Lower lobe of right lung (tissue), 2 donors: ENCODE measurements around the gene WBP2. TPM values are rescaled to one million over a fixed set of nuclear protein-coding genes. Genes with fewer than 3 reads are reported as not detected.
A peak's percentile ranks its signal among the peaks of the same experiment; 100 is the strongest.
"Not testable (repeated sequence)": the region's sequence is repeated elsewhere in the genome, so short reads cannot be mapped to it uniquely, and the experiment has no call there.

Experiments used
- ATAC-seq, 2 donors: fragments of 200-7000 bp; cut with Tn5 transposase; one replicate each; pipeline ENCODE4 v1.9.1; 2020 to 2022; ENCODE audit warnings: mild to moderate bottlenecking in 2 of 2, moderate library complexity in 2 of 2
- DNase-seq: peaks from one replicate; pipeline ENCODE4 v3.0.0-alpha.2; 2020
- H3K27ac ChIP-seq: fragments of 200-600 bp; one replicate; pipeline ENCODE4 v1.8.0; 2022
- H3K27me3 ChIP-seq: fragments of 200-600 bp; one replicate; pipeline ENCODE4 v1.8.0; 2022; ENCODE audit warnings: low read depth
- H3K36me3 ChIP-seq: fragments of 200-600 bp; one replicate; pipeline ENCODE4 v1.8.0; 2022; ENCODE audit warnings: mild to moderate bottlenecking
- H3K4me1 ChIP-seq: fragments of 200-600 bp; one replicate; pipeline ENCODE4 v1.8.0; 2022
- H3K4me3 ChIP-seq: fragments of 200-600 bp; one replicate; pipeline ENCODE4 v1.8.0; 2022; ENCODE audit warnings: mild to moderate bottlenecking
- H3K9me3 ChIP-seq: fragments of 200-600 bp; one replicate; pipeline ENCODE4 v1.8.0; 2022
- intact Hi-C: fragments of 100-400 bp; cut with DNase I; formaldehyde crosslinking; loops from one replicate; pipeline ENCODE4 v1.11.0; 2022
- total RNA-seq: library from RNA; stranded (reverse); fragmentation: NEBNext Ultra II Directional; extraction: Animal tissue kit (Norgen Biotek cat#: 25700); gene quantifications from one replicate; pipeline ENCODE4 v1.2.1, GENCODE V29; 2021
- TF ChIP-seq, protein P1 (sequence below): fragments of 200-600 bp; IDR thresholded peaks from one replicate; pipeline ENCODE4 v1.8.0; 2022; ENCODE audit warnings: antibody characterized with exemption, mild to moderate bottlenecking
- donor health status: DM: no; HTN: yes; CAD: no; lungs with severe emphysema.

Gene WBP2
- total RNA-seq, 1 donor from 2014 or later, result 145 TPM

DNA sequence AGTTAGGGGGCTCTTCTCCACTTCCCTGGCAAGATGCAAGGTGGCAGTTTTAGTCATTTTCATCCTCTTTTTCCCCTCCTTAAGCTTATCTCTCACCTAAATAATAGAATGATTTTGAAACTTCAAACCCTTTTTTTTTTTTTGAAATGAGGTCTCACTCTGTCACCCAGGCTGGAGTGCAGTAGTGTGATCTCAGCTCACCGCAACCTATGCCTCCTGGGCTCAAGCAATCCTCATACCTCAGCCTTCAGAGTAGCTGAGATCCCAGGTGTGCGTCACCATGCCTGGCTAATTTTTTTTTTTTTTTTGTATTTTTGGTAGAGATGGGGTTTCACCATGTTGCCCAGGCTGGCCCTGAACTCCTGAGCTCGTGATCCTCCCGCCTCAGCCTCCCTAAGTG lies 9.8 kb upstream of the WBP2 start:
- H3K27ac ChIP-seq, result peak overlapping the region; percentile 65
- H3K36me3 ChIP-seq, DNase-seq, H3K4me3 ChIP-seq, H3K27me3 ChIP-seq, intact Hi-C loops, H3K9me3 ChIP-seq: not testable (repeated sequence)
- H3K4me1 ChIP-seq, result peaks cover 35% of the 10 kb centered on the region
- ATAC-seq, result peak in 1 of 2 donors; percentile 24

DNA sequence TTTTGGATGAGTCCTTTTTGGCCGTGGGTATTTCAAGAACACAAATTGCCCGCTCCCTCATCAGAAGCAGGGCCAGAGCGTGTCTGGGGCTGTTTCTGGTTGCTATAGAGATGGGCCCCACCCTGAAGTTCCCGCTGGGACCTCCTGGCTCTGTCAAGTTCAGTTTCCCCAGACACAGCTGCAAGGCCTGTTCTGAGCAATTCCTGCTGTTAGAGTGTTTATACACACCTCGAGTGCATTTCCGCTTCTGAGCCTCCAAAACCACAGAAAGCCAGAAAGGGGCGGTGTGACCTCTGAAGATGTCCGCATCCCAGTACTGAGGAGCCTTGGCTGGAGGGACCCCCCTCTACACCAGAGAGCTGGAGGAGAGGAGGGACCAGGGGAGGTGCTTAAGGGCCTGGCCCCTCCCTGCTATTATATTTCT lies 9.3 kb upstream of the WBP2 start:
- intact Hi-C loops, result no loop called here
- peak; percentile 93 to 94 for ATAC-seq
- no peaks in the 10 kb centered on the region for H3K27me3 ChIP-seq
- no peak overlapping the region for H3K4me3 ChIP-seq
- peak; percentile 64 for DNase-seq
- no peaks in the 10 kb centered on the region for H3K9me3 ChIP-seq
- TF ChIP-seq, protein P1, sequence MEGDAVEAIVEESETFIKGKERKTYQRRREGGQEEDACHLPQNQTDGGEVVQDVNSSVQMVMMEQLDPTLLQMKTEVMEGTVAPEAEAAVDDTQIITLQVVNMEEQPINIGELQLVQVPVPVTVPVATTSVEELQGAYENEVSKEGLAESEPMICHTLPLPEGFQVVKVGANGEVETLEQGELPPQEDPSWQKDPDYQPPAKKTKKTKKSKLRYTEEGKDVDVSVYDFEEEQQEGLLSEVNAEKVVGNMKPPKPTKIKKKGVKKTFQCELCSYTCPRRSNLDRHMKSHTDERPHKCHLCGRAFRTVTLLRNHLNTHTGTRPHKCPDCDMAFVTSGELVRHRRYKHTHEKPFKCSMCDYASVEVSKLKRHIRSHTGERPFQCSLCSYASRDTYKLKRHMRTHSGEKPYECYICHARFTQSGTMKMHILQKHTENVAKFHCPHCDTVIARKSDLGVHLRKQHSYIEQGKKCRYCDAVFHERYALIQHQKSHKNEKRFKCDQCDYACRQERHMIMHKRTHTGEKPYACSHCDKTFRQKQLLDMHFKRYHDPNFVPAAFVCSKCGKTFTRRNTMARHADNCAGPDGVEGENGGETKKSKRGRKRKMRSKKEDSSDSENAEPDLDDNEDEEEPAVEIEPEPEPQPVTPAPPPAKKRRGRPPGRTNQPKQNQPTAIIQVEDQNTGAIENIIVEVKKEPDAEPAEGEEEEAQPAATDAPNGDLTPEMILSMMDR, result no peak
- H3K4me1 ChIP-seq, result peaks cover 31% of the 10 kb centered on the region
- peak overlapping the region; percentile 65 for H3K27ac ChIP-seq
- H3K36me3 ChIP-seq, result no peaks in the 10 kb centered on the region

DNA sequence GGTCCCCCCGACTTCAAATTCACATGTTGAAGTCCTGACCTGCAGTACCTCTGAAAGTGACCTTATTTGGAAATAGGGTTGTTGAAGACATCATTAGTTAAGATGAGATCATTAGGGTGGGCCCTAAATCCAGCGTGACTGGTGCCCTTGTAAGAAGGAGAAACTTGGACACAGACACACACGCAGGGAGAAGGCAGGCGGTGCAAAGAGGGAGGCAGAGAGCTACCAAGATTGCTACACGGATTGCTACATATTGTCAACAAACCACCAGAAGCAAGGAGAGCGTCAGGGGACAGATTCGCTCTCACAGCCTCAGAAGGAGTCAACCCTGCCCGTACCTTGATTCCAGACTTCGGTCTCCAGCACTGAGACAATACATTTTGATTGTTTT lies 6.8 kb upstream of the WBP2 start:
- Histone ChIP-seq H3K9me3 (no peaks in the 10 kb centered on the region), H3K4me1 (peaks cover 32% of the 10 kb centered on the region), H3K36me3 (no peaks in the 10 kb centered on the region), H3K27ac (no peak overlapping the region), H3K27me3 (no peaks in the 10 kb centered on the region), H3K4me3 (no peak overlapping the region)
- no peak for DNase-seq
- TF ChIP-seq, protein P1, result no peak
- ATAC-seq, result no peak
- intact Hi-C loops, result no loop called here

DNA sequence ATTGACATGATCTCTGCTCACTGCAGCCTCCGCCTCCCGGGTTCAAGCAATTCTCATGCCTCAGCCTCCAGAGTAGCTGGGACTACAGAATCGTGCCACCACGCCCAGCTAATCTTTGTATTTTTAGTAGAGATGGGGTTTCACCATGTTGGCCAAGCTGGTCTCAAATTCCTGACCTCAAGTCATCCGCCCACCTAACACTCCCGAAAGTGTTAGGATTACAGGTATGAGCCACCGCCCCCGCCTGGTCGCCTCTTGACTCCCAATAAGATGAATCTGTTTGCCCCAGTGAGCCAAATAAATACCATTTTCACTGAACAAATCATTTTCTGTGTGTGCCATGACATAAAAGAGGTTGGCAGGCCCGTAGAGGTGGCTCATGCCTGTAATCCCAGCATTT lies 4.2 kb upstream of the WBP2 start:
- ATAC-seq, H3K9me3 ChIP-seq, H3K4me3 ChIP-seq, intact Hi-C loops, H3K27me3 ChIP-seq, DNase-seq, H3K36me3 ChIP-seq: not testable (repeated sequence)
- Histone ChIP-seq H3K27ac (peak overlapping the region; percentile 73), H3K4me1 (peaks cover 32% of the 10 kb centered on the region)

DNA sequence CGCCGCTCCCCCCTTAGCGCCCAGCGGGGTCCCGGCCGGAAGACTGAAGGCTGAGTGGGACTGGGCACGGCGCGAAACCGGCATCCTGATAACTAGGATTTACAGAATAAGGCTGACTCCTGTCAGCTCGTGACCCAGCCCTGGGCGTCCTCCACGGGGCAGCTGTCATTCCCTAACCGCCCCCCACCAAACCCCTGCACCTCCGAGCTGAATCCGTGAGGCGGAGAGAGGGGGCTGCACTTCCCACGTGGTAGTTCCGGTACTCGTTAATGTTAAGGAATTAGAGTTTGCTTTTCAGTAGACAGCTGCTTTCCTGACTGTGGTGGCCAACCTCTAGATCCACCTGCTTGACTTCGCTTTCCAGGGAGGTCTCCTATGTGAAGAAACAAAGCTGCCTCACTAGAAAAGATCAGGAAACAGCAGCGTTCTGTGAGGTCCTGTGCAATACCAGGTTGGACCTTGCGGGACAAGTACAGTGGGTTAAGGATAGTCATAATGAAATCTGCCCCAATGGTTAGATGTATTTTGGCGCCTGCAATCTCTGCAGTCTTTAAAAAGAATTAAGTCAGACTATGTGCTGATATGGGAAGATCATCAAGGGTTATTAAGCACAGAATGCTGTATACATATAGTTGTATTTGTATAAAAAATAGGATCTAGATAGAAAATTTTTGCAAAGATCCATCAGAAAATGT lies 1.1 kb upstream of the WBP2 start:
- DNase-seq (no peak), ATAC-seq (no peak)
- H3K36me3 ChIP-seq, result peaks cover 15% of the 10 kb centered on the region
- H3K4me3 ChIP-seq, result peak overlapping the region; percentile 94
- intact Hi-C loops, result no loop called here
- no peaks in the 10 kb centered on the region for H3K9me3 ChIP-seq
- TF ChIP-seq, protein P1, result no peak
- no peaks in the 10 kb centered on the region for H3K27me3 ChIP-seq
- H3K4me1 ChIP-seq, result peaks cover 43% of the 10 kb centered on the region
- peak overlapping the region; percentile 100 for H3K27ac ChIP-seq

DNA sequence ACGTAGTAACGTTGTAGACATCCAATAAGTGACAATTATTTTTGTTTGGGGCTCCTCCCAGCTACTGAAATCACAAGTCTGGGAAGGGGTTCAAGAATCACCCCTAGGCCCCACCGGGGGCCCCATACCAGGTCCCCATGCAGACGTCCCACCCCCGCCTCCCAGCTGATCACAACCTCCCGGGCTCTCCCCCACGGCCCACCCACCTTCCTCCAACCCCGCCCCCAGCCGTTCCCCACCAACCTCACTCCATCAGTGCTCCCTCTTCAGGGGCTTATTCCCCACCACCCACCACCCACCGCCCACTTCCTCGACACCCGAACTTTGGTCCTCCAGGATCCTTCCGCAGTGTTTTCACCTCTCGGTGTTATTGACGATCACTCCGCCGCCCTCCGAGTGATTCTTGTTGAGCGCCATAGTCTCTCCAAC lies 240 bp downstream of the WBP2 start:
- H3K4me1 ChIP-seq, result peaks cover 50% of the 10 kb centered on the region
- peak; percentile 10 to 38 for ATAC-seq
- peak; percentile 74 for DNase-seq
- H3K4me3 ChIP-seq, result peak overlapping the region; percentile 94
- peaks cover 28% of the 10 kb centered on the region for H3K36me3 ChIP-seq
- no peaks in the 10 kb centered on the region for H3K27me3 ChIP-seq
- TF ChIP-seq, protein P1, result no peak
- H3K27ac ChIP-seq, result peak overlapping the region; percentile 100
- no peaks in the 10 kb centered on the region for H3K9me3 ChIP-seq
- intact Hi-C loops, result no loop called here
